Pons (tissue), 1 donor: ENCODE measurements around the gene MT1G.
"Not testable (repeated sequence)": the region's sequence is repeated elsewhere in the genome, so short reads cannot be mapped to it uniquely, and the experiment has no call there.

Experiments
- DNase-seq: peaks from one replicate; pipeline ENCODE4 v3.0.0-alpha.2; 2016; ENCODE audit warnings: low spot score

The MT1G gene

GRCh38 chr16:56665286-56666261 is 2.3 kb downstream of the MT1G start:
- DNase-seq: not testable (repeated sequence)

GRCh38 chr16:56664506-56664905 is 3.4 kb downstream of the MT1G start:
- no peak for DNase-seq

GRCh38 chr16:56662357-56663354 is 5.2 kb downstream of the MT1G start:
- DNase-seq: no peak

GRCh38 chr16:56658327-56658875 is 9.5 kb downstream of the MT1G start:
- no peak for DNase-seq

- peak; percentile 43 for DNase-seq
These were observed 10.1 kb downstream of the MT1G start, which contains the start of gene MT1F for GRCh38 chr16:56657555-56658326. TSS of gene MT1F (plus strand) at chr16:56657959. CDS start at chr16:56658059, 100 bp downstream.

GRCh38 chr16:56653218-56653617 is 14.6 kb downstream of the MT1G start:
- no peak for DNase-seq

- no peak for DNase-seq
These were observed 15.3 kb downstream of the MT1G start for GRCh38 chr16:56652600-56652999.

- no peak for DNase-seq
These were observed 16.3 kb downstream of the MT1G start, which contains the start of gene MT1B for GRCh38 chr16:56651586-56651985. TSS of gene MT1B (plus strand) at chr16:56651886. CDS start at chr16:56651954, 68 bp downstream.

- DNase-seq: no peak
These were observed 18.0 kb downstream of the MT1G start for GRCh38 chr16:56649820-56650219.

- DNase-seq: no peak
These were observed 18.6 kb downstream of the MT1G start for GRCh38 chr16:56649271-56649670.

GRCh38 chr16:56647641-56648431 is 20.0 kb downstream of the MT1G start:
- no peak for DNase-seq

- DNase-seq: no peak
These were observed 22.0 kb downstream of the MT1G start for GRCh38 chr16:56645838-56646237.

GRCh38 chr16:56645311-56645710 is 22.6 kb downstream of the MT1G start:
- no peak for DNase-seq

GRCh38 chr16:56643833-56644232 is 24.0 kb downstream of the MT1G start:
- DNase-seq: no peak

- no peak for DNase-seq
These were observed 24.6 kb downstream of the MT1G start for GRCh38 chr16:56643080-56643778.

GRCh38 chr16:56641166-56641565 is 26.7 kb downstream of the MT1G start:
- DNase-seq: no peak

GRCh38 chr16:56640076-56640475 is 27.8 kb downstream of the MT1G start:
- no peak for DNase-seq

- no peak for DNase-seq
These were observed 28.8 kb downstream of the MT1G start for GRCh38 chr16:56639045-56639444.
